ENCODE measurements around the gene CRIP2.

Gene CRIP2

DNA sequence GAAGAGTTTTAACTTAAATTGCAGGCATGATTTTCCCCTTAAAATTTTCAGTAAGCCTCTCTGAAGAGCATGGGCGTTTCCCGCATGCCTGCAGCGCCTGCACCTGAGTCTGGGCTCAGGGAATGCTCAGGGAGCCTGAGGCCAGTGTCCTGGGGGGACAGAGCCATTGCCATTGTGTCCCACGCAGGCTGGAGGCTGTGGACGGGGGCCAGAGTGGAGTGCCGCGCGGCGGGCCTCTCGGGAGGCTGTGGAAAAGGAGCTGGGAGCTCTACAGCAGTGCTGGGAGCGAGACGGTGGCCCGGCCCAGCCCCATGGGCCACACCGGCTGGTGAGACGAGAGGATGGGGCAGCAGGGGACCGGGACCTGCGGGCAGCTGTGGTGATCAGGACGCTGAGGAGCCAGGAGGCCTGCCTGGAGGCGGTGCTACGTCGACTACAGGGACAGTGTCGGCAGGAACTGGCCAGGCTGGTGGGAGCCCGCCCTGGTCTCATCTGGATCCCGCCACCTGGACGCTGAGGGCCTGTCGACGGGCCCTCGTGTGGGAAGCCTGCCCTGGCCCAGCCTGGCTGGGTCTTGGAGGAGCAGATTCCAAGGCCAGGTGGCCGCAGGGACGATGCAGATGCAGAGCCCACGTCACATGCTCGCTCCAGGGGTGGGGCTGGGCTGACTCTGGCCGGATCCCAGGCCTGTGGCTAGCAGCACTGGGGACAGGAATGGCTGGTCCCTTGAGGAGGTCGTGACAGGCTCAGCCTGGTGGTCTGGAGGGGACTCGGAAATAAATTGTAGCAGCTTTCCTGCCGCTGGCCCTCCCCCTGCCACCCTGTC, 24.0 kb downstream of the CRIP2 start:
- in situ Hi-C loops (cut with MboI; ENCODE audit: low pct_unique_long_range_greater_than_20kb, low sequenced_read_pairs, unreplicated experiment) = loop anchor here (10.0 kb wide), 1 partner anchor 124 kb away; no protein-coding TSS in a partner anchor
- TF ChIP-seq, protein P1, sequence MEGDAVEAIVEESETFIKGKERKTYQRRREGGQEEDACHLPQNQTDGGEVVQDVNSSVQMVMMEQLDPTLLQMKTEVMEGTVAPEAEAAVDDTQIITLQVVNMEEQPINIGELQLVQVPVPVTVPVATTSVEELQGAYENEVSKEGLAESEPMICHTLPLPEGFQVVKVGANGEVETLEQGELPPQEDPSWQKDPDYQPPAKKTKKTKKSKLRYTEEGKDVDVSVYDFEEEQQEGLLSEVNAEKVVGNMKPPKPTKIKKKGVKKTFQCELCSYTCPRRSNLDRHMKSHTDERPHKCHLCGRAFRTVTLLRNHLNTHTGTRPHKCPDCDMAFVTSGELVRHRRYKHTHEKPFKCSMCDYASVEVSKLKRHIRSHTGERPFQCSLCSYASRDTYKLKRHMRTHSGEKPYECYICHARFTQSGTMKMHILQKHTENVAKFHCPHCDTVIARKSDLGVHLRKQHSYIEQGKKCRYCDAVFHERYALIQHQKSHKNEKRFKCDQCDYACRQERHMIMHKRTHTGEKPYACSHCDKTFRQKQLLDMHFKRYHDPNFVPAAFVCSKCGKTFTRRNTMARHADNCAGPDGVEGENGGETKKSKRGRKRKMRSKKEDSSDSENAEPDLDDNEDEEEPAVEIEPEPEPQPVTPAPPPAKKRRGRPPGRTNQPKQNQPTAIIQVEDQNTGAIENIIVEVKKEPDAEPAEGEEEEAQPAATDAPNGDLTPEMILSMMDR (IDR thresholded peaks at IDR 0.05; ENCODE audit: extremely low read depth, insufficient read depth, missing control alignments) = no peak
- no peak for DNase-seq (ENCODE audit: low spot score)

DNA sequence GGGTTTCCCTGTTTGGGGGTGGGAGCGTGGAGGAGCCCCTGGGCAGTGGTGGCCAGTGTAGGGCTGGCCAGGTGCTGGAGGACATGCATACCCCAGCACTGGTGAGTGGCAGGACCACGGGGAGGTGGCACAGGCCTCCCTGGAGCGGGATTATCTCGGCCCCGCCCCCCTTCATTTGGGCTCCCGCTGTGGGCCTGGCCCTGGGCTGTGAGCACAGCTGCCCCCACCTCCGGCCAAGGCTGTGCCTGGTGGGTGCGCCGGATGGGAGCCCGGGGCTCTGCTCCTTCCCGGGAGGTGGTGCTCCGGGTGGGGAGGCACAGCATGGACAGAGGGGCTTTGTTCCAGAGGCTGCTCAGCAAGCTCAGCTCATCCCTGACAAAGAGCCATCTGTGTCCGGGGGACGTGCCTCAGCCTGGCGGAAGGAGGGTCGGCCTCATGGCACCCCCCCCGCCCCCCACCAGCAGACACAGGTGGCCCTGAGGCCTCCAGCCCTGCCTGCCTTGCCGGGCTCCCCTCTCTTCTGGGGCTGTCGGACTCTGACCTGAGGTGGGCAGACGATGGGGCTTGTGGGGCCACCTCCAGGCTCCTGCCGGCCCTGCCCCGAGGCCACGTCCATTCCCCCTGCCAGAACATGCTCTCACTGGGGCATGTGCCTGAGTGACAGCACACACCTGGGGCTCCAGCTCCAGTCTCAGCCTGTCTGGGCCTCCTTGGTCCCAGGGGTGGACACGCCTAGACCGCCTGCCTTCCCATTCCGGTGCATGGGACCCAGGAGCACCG, 24.8 kb downstream of the CRIP2 start:
- no peak for DNase-seq (ENCODE audit: low spot score)
- TF ChIP-seq, protein P1 (IDR thresholded peaks at IDR 0.05; ENCODE audit: extremely low read depth, insufficient read depth, missing control alignments) = no peak
- in situ Hi-C loops (cut with MboI; ENCODE audit: low pct_unique_long_range_greater_than_20kb, low sequenced_read_pairs, unreplicated experiment) = loop anchor here (10.0 to 25.0 kb wide), 2 partner anchors 125 to 387 kb away; no protein-coding TSS in a partner anchor

DNA sequence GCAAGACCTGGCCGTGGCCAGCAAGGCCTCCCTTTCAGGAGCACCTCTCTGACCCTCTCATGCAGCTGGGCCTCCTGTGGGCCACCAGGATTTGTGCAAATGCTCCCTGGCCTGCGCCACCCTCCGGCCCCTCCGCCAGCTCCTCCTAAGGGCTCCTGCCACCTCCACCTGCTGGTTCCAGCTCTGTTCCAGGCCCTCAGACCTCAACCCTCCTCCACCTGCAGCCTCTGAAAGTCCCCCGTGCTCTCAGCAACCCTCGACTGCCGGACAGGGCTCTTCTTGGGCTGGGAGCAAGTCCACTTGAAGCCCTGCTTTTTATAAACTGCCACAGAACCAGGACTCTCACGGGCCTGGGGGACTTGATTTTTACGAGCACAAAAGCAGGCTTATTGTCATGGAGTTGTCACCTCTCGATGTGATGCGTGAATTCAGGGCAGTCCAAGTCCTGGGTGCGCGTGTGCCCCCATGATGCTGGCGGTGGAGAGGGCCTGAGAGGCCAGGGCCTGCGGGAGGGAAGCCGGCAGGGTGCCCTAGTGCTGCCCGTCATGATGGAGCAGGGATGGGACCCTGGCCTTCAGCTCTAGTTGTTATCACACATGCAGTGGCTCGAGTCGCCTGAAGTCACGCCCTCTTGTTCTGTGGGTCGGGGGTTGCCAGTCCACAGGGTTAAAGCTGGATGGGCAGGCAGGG, 25.6 kb downstream of the CRIP2 start:
- in situ Hi-C loops (cut with MboI; ENCODE audit: low pct_unique_long_range_greater_than_20kb, low sequenced_read_pairs, unreplicated experiment) = loop anchor here (25.0 kb wide), 1 partner anchor 388 kb away; no protein-coding TSS in a partner anchor
- no peak for DNase-seq (ENCODE audit: low spot score)
- TF ChIP-seq, protein P1 (IDR thresholded peaks at IDR 0.05; ENCODE audit: extremely low read depth, insufficient read depth, missing control alignments) = no peak

DNA sequence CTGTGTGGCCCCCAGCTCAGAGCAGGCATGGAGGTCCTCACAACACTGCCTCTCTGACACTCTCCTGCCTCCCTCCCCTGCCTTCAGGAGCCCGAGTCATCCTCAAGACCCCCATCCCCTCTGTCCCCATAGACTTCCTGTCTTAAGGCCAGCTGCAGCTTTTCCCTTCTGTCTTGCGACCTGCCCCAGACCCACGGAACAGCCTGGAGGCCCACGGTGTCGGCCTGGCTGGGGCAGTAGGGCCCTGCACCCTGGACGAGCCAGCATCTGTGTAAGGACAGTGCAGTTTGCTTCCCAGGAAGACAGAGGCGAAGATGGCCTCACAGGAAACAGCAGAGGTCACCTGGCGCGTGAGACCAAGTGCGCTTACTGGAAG, 26.1 kb downstream of the CRIP2 start:
- in situ Hi-C loops (cut with MboI; ENCODE audit: low pct_unique_long_range_greater_than_20kb, low sequenced_read_pairs, unreplicated experiment) = loop anchor here (25.0 kb wide), 1 partner anchor 388 kb away; no protein-coding TSS in a partner anchor
- no peak for DNase-seq (ENCODE audit: low spot score)
- TF ChIP-seq, protein P1 (IDR thresholded peaks at IDR 0.05; ENCODE audit: extremely low read depth, insufficient read depth, missing control alignments) = no peak

DNA sequence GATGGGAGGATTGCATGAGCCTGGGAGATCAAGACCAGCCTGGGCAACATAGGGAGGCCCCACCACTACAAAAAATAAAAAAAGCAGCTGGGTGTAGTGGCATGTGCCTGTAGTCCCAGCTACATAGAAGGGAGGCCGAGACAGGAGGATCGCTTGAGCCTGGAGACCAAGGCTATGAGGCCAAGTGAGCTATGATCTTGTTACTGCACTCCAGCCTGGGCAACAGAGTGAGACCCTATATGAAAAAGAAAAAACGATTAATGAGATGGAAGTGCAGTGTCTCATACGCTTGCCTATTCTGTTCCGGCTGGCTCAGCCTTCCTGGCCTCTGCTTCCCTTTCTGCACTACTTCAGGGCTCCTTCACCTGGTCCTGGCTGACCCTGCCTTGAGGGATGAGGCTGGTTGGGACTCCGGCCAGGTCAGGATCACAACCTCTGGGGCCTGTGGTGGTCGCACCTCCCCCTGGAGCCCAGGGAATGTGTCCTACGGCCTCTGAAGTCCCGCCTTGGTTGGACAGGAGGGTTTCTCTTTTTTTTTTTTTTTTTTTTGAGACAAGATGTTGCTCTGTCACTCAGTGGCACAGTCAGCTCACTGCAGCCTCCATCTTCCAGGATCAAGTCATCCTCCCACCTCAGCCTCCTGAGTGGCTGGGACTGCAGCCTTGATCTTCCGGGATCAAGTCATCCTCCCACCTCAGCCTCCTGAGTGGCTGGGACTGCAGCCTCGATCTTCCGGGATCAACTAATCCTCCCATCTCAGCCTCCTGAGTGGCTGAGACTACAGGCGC, 27.1 kb downstream of the CRIP2 start:
- in situ Hi-C loops (cut with MboI; ENCODE audit: low pct_unique_long_range_greater_than_20kb, low sequenced_read_pairs, unreplicated experiment) = loop anchor here (25.0 kb wide), 1 partner anchor 389 kb away; no protein-coding TSS in a partner anchor
- TF ChIP-seq, protein P1 (IDR thresholded peaks at IDR 0.05; ENCODE audit: extremely low read depth, insufficient read depth, missing control alignments) = no peak
- no peak for DNase-seq (ENCODE audit: low spot score)

All from GM13977 (cell line).